GM21825 (cell line): ENCODE results near the gene LHFPL3.
"Not testable (repeated sequence)": the region's sequence is repeated elsewhere in the genome, so short reads cannot be mapped to it uniquely, and the experiment has no call there.

Source experiments
- ATAC-seq: cut with Tn5 transposase; IDR thresholded peaks from one replicate; pipeline ENCODE4 v1.9.1; 2021; ENCODE audit warnings: mild to moderate bottlenecking, moderate library complexity; ENCODE audit not compliant: unreplicated experiment

The LHFPL3 gene

DNA sequence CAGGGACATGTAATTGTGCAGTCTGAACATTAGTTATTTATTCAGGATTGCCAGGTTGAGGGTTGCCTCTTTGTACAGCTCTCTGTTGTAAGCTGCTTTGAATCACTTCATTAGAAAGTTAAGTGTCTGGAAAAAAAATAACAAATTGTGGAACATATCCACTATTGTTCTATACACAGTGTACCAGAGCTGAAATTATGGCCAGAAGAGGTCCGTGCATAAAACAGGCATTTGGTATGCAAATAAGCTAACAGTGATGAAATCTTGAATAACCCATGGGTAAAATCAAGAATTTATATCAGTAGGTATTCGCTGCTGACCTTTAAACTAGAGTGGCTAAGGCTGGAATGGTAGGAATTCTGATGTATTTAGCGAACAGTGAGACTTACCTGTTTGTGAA, 152.1 kb downstream of the LHFPL3 start:
- ATAC-seq = no peak

DNA sequence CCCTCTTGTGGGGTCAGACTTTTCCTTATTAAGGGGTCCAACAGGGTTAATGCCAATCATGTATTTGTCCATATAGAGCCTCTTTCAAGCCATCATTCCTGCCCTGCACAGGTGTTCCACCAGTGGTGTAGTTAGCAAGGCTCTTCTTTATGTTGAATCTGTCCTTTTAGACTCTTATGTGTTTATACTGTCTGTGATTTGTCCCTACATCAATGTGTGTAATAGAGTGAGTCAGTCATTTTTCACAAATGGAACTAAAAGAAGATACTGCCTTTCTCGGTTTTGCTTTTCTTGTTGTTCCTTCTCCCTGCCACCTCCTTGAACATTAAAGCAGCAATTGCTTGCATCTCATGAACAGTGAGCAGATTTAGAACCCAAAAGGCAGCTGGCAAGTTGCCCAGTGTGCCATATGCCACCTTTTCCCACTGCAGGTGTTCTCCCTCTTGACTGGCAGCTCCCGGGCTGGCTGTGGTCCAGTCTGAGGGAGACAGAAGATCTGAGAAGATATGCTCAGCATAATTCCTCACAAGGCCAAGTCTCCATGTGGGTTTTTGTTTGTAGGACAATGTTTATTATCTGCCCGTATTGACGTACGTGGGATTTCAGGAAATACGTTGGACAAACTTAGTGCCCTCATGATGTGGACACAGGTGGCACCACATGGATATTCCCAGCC, 154.1 kb downstream of the LHFPL3 start:
- no peak for ATAC-seq

DNA sequence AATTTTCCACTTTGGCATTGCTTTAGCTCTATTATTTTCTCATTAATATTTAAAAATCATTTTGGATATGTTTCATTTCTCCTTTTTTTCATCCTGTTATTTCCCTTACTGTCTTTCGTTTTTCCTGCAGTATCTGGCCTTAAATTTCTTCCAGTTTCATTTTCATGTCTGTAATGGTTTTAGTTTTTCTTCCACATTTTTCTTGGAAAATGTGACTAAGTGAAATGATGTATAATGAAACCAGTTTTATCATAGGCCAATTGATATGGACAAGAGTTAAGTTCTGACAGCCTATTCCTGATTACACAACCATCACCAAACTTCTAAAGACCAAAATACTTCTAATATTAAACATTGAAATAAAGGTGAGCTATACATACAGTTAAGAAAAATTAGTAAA, 158.5 kb downstream of the LHFPL3 start:
- no peak for ATAC-seq

DNA sequence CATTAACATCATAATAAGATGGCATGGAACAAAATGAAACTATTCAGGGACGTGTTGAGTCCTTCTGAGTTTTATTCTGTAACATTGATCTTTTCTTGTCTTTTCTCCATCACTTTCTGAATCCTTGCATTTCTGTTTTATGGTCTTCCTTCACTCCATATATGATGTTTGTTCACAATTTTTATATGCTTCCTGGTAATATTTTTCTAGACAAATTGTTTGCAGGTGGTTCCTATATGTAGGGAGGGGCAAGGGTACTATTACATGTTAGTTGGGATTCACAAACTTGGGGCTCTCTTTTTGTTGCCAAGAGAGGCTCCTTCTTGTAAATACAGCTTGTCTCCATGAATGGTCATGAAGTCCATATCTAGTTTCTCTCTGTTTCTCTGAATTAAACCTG, 159.2 kb downstream of the LHFPL3 start:
- no peak for ATAC-seq

DNA sequence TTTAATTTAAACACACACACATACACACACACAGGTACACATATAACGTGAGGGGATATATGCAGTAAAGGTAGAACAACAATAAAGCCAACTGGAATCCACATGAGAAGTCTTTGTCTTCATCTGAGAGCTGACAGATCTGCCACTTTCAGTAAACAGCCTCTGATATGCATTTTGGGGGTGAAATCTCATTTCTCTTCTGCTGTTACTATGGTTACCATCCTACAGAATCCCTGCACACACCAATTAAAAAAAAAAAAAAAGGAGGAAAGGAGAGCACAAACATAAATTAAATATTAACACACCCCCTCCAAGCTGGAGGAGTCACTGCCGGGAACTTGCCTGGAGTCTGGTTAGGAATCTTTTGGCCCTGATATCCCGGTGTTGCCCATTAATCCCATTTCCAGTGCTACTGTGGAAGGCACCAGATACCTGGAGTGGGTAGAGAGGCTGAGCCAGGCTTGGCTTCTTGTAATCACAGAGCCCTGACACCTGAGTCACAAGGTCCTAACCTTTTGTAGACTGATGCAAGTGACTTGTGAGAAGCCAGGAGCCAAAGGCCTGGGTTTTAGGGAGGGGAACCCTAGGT, 169.1 kb downstream of the LHFPL3 start:
- ATAC-seq = no peak

DNA sequence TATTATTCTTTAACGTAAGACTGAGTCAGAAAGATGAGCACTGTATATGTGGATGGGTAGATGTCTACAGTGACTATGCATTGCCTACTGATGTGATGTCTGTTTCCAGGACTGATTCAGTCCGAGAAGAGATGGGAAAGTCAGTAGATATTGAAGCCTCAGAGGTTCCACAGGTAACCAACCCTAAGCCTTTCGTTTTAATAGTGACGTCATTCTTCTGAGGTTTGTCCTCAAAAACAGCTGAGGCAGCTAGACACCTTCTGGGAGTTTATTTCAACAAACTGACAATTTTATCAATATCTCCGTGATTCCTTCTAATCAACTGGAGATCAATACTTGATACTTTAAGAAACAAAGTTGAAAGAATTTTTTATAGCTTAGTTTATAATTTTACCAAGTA, 171.6 kb downstream of the LHFPL3 start:
- ATAC-seq = no peak

DNA sequence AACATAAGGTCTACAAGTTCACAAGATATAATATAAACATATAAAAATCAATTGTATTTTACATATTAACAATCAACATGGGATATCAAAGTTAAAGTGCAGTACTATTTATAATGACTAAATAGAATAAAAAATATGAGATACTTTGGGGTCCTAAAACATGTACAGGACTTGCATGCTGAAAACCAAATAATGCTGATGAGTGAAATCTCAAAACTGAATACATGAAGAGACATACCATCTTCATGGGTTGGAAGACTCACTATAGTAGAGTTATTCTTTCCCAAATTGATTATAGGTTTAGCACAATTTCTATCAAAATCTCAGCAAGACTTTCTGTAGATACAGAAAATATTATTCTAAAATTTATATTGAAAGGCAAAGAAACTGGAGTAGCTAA, 181.5 kb downstream of the LHFPL3 start:
- ATAC-seq = no peak

DNA sequence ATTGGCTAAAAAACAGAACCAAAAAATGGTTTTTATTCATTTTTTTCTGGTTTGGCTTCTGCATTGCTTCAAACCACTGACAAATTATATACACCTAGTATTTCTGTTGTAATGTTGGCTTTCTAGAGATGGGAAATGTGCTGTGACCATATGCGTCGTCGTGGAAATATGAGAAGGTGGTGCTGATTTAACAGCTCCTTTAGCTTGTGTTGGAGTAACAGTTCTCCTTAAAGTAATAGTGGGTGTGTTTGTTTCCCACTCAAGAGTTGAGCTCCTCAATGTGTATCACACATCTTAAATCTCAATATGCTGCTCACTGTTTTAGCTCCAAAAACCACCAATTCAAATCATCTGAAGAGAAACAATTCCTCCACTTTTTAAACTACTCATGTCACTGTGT, 196.4 kb downstream of the LHFPL3 start:
- ATAC-seq = no peak

DNA sequence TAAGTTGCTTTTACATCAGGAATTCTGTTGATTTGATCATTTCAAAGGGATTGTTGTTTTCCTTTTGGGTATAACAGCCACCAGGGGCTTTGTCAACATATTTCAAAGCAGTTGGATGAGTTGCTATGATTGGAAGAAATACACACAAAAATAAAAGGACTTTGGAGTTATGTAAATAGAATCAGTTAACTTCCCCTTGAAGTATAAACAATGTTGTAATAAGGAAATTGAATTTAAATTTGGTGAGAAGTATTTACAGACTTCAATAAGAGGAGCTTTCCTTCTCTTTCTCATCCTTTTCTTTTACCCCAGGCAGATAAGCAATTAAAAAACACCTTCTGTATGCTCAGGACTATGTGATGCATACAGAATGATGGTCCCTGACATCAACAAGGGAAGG, 199.7 kb downstream of the LHFPL3 start:
- no peak for ATAC-seq

DNA sequence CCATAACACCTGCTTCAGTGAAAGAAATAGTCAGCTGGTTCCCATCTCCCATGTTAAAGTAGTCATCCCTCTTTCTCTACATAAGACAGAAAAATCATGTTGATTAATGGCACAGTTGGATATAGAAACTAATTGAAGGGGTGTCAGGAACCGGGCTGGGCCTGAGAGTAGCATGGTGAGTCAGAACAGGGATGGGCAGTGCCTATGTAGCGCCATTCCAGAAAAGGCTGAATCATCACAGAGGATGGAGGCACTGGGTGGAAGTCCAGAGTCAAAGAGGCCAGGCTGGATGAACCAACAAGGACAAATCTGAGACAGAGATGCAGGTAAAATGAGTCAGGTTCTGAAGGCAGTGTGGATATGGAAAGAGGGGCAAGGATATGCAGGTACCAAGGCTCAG, 201.2 kb downstream of the LHFPL3 start:
- no peak for ATAC-seq

DNA sequence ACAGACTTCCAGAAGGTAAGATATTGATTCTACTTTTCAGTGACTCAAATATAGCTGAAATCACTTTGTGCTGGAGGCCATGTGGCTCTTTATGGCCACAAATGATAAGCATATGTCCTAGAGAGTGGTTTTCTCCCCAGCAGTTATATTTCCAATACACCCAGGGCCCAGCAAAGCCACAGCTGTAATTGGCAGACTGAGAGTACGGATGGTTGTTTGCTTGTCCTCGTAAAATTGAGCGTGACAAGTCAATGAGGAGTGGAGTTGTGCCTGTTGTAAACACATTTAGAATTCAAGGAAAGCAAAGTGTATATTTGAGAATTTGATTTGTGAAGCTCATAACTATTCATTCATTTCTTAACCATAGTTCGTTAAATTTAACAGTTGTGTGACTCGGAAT, 201.8 kb downstream of the LHFPL3 start:
- ATAC-seq = no peak

DNA sequence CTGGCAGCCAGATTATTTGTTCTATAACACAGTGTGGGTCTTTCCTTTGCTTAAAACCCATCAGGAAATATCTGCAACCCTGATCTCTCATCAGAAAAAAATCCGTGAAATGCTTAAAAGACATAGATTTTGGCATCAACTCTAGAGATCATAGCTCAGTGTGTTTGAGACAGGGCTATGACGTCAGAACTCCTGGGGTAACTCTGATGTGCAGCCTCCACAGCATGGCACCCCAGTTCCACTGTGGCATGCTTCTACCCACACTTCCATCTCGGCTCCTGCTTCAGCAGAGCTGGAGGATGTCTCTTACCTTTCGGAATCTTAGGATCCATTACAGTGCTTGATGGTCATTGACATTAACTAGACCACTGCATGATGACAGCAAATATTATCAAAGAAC, 205.7 kb downstream of the LHFPL3 start:
- ATAC-seq = no peak

DNA sequence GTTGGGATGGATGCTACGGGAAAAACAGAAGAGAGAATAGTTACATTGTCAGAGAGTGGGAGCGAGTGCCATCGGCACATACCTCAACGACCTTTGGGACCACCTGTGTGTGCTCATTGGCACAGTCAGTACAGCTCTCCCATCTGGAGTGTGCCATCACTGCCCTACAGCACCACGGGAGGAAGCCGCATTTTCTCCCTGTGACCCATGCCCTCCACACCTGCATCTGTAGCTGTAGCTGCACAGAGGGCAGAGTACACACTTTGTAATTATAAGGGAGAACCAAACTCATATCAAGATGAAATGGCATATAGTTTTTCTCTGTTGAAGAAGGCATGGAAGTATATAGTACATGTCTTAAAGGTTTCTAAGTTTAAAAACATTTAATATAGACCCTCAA, 207.4 kb downstream of the LHFPL3 start:
- ATAC-seq = no peak

DNA sequence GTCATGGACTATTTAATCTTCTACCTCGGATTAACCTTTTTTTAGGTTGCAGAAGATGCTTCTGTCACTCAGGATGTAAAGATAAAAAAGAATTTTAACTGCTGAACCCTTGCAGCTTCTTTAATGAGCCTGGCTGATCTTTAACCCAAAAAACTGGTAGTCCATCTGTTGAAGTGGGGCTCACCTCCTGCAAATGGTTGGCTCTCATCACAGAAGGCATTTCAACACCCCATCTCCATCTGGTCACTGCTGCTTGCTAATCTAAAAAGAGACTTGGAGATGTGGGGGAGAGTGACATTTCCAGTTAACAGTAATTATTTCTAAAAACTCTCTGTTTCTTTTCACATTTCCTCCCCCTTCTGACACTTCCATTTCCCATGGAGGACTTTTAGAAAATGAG, 208.6 kb downstream of the LHFPL3 start:
- no peak for ATAC-seq

DNA sequence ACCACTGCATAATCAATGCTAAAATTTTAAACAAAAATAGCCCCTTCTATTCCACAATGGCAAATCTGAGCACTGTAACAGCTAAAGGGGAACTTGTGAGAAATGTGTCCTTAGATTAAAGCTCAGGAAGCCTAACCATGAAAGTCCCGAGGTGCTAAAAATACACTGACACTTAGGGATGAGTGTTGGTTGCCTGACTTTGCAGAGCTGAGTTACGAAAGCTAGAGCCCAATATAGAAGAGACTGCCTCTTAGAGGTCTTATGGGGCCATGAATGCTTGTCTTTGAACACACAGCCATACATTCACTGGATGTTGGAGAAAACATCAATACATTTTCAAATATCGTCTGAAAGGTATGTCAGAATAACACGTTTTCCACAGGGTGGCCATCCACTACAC, 209.7 kb downstream of the LHFPL3 start:
- no peak for ATAC-seq

DNA sequence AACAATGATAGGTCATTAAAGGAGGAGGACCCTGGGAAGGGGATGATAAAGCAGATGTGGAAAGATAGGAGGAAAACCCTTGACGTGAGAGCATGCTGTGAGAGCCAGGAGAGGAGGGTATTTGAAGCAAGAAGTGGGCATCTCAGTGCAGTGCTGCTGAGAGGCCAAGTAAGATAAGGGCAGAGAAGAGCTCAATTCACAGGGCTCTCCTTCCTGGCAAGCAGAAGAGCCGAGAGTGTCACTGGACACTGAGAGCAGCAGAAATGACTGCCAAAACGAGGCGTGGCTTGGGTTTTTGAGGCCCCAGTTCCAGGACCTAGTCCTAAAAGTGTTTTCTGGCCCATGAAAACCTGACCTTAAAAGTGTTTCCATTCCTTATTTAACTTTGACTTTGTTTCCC, 213.5 kb downstream of the LHFPL3 start:
- ATAC-seq = no peak

DNA sequence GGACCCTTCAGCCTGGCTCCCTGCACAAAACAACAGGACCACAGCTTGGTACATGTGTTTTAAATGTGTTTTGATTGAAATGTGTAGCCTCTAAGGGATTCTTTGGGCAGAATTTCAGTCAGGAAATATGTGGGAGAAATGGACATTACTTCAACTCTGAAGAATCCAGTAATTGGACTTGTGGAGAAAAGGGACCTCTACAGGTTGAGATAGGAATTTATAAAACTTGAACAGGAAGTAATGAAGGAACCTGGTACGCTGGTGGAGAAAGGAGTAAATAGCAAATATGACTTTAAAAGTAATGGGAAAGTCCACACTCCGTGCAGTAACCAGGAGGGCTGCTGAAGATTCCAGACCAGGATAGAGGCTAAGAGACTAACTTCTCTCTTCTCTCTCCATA, 220.5 kb downstream of the LHFPL3 start:
- no peak for ATAC-seq

DNA sequence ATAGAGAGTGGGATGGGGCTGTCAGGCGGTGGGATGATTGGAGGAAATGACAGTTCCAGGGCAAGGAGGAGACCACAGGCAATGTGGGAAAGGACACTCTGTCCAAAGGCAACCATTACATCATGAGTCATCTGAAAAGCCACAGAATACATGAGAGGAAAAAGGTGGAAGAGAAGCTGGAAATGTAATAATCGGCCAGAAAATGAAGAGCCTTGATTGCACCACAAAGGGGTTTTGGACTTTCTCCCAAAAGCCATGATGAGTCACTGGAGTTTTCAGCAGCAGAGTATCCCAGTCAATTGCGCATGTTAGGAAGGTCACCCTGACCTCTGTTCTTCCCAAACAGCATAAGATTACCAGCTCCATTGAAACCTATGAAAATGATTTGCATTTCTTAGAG, 222.0 kb downstream of the LHFPL3 start:
- no peak for ATAC-seq

DNA sequence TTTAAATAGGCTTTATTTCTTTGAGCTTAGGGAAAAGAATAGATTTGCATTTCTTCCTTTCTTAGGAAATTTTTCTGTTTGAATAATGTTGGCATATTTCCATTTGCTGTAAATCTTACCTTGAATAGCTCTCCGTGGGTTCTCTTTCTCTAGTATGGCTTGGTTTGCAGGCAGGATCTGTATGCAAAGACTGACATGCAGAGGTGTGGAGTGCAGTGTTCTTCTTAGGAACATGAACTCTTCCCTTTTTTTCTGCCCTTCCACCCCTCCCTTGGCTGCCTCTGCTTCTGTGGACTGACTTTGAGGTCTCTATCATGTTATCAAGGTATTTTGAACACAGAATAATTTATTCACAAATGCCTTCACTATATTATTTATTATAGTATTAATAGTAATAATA, 222.8 kb downstream of the LHFPL3 start:
- no peak for ATAC-seq

DNA sequence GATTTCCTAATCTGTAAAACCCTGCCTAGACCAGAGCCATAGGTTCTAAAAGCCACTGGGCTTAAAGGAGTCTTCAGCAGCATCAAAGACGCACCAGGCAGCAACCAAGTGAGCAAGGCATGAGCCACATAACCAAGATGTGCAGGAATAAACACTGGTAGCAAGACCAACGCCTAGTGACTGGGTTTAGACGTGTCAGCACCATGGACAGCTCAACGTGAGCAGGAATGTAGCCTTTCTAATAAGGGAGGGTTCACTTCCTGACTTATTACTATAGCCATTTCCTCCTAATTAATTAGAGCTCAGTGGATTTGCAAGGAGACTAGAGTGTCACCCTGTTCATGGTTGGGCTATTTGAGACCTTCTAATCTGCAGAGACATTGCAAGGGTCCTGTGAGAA, 223.7 kb downstream of the LHFPL3 start:
- no peak for ATAC-seq

DNA sequence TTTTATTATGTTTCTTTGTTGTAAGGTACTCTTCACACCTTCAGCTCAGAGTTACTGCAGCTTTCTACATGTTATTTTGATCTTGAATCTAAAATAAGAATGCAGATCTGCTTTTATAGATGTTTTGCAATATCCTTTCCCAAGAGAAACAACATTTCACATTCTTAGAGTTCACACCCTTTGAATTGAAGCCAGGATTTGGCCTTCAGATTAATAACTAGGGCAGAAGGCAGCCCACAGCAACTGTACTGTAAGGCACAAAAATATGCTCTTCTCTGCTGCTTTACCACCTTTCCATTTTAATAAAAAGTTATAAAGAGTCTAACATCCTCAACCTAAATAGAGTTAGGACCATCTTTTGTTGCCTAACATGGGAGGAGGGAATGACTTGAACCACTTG, 224.7 kb downstream of the LHFPL3 start:
- no peak for ATAC-seq

DNA sequence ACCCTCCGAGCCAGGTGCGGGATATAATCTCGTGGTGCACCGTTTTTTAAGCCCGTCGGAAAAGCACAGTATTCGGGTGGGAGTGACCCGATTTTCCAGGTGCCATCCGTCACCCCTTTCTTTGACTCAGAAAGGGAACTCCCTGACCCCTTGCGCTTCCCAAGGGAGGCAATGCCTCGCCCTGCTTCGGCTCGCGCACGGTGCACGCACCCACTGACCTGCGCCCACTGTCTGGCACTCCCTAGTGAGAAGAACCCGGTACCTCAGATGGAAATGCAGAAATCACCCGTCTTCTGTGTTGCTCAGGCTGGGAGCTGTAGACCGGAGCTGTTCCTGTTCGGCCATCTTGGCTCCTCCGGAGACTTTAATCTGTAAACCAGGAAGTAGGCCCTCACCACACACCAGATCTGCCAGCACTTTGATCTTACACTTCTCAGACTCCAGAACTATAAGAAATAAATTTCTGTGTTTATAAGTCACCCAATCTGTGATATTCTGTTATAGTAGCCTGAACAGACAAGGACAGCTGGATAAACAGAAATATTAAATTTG, 235.0 kb downstream of the LHFPL3 start:
- not testable (repeated sequence) for ATAC-seq

DNA sequence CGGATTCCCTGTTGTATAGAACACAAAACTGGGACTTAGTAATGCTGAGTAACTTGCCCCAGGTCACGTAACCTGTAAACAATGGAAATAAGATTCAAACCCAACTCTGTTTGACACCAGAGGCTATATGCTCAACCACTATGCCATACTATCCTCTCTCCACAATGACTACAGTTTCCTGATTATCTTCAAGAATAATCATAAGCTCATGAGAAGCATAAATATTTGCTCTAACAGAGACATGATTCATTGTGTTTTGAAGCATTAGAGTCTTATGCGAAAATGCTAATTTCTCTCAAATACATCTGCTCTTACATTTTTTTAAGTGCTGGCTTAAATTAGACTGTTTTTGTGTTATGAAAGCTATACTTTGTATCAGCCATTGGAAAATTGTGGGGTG, 241.3 kb downstream of the LHFPL3 start:
- no peak for ATAC-seq
